GM12865 (cell line): ENCODE results near the gene SPTAN1.
"Not testable (repeated sequence)": the region's sequence is repeated elsewhere in the genome, so short reads cannot be mapped to it uniquely, and the experiment has no call there.

Experiments
- DNase-seq: peaks from one replicate; pipeline ENCODE4 v3.0.0; 2010; ENCODE audit warnings: low read depth
- H3K4me3 ChIP-seq: 2 replicates; pipeline ENCODE4 v1.5.1; 2011; ENCODE audit warnings: mild to moderate bottlenecking, low read depth, low read length, control low read depth
- CTCF ChIP-seq: IDR thresholded peaks from 2 replicates; pipeline ENCODE4 v1.5.1; 2011; ENCODE audit warnings: low read length, control low read depth, low read depth, inconsistent platforms; ENCODE audit not compliant: insufficient read depth; ENCODE audit errors: missing control alignments

The SPTAN1 gene

GRCh38 chr9:128552153-128552743, at the start of gene SPTAN1:
Gene SPTAN1, plus strand, starts transcription at chr9:128552587. Its CDS starts 14,154 bp downstream, at chr9:128566741.
- TF ChIP-seq CTCF, result no peak
- peak; percentile 95 for DNase-seq
- peak within 1 kb of the TSS; percentile 91 for H3K4me3 ChIP-seq

GRCh38 chr9:128503415-128503825, 49.0 kb upstream of the SPTAN1 start:
- not testable (repeated sequence) for H3K4me3 ChIP-seq, DNase-seq

GRCh38 chr9:128503870-128504269, 48.5 kb upstream of the SPTAN1 start:
- H3K4me3 ChIP-seq, result peak overlapping the region; percentile 81
- peak; percentile 38 for DNase-seq
- TF ChIP-seq CTCF, result no peak

GRCh38 chr9:128504485-128505413, 47.6 kb upstream of the SPTAN1 start, which contains the start of gene GLE1:
Gene GLE1, plus strand, starts transcription at chr9:128504719. Its CDS starts 87 bp downstream, at chr9:128504806.
- TF ChIP-seq CTCF, result no peak
- DNase-seq, result peak; percentile 97
- peak within 1 kb of the TSS; percentile 81 for H3K4me3 ChIP-seq

GRCh38 chr9:128505414-128505765, 47.0 kb upstream of the SPTAN1 start:
- TF ChIP-seq CTCF, result no peak
- peak overlapping the region; percentile 81 for H3K4me3 ChIP-seq
- DNase-seq, result no peak

- DNase-seq, H3K4me3 ChIP-seq: not testable (repeated sequence)
These were observed 46.5 kb upstream of the SPTAN1 start for GRCh38 chr9:128505906-128506305.

GRCh38 chr9:128512820-128513219, 39.6 kb upstream of the SPTAN1 start:
- no peak for TF ChIP-seq CTCF
- no peak overlapping the region for H3K4me3 ChIP-seq
- no peak for DNase-seq
